ENCODE data around the gene PPP2R2C.

DNA sequence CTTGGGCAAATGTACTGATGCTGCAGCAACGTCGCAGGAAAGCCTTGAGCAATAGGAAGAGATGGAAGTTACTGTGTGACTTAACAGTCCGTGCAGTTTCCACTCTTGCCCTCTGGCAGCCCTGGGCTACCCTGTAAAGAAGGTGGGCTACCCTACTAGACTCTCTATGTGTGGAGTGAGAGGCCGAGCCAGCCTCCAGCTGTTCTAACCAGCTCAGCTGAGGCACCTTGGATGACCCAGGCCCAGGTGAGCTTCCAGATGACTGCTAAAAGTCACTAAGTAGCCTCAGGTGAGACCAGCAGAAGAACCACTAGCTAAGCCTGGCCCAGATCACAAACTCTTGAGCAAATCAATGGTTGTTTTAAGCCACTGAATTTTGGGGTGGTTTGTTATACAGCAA, 34.9 kb upstream of the PPP2R2C start:
- TF ChIP-seq CTCF (IDR thresholded peaks at IDR 0.05) (no peak), POLR2AphosphoS5 (IDR thresholded peaks at IDR 0.05) (no peak)

All from prostate gland (tissue), 2 donors.